GM12878 (cell line): Measurements from ENCODE around the gene SP100. TPM values are rescaled to one million over a fixed set of nuclear protein-coding genes. Genes with fewer than 3 reads are reported as not detected.

Experiments
- ATAC-seq: fragments of 200-7000 bp; cut with Tn5 transposase; 3 replicates; pipeline ENCODE4 v1.9.1; 2020; ENCODE audit warnings: mild to moderate bottlenecking, moderate library complexity
- BruUV-seq: library from RNA; stranded (reverse); fragments of 400-500 nt; replicated peaks from 2 replicates; lab custom pipeline; 2021; lab: Mats Ljungman, UMichigan
- CTCF ChIA-PET: fragments of 300-600 bp; sonication (Branson Sonifier 250); formaldehyde crosslinking; extraction: SDS; loops from one replicate; lab custom pipeline; 2021; ENCODE audit warnings: inconsistent platforms; lab: Yijun Ruan, JAX
- POLR2A ChIA-PET: fragments of 350-600 bp; formaldehyde crosslinking; extraction: SDS; loops from one replicate; lab custom pipeline; 2021; ENCODE audit warnings: inconsistent platforms; lab: Charles Lee
- RAD21 ChIA-PET: fragments of 300-600 bp; sonication (Branson Sonifier 250); formaldehyde crosslinking; loops from one replicate; lab custom pipeline; 2023; ENCODE audit warnings: antibody characterized with exemption; ENCODE audit not compliant: unreplicated experiment; lab: Charles Lee
- SMC1A ChIA-PET: fragments of 300-600 bp; sonication (Branson Sonifier 250); formaldehyde crosslinking; loops from one replicate; lab custom pipeline; 2023; ENCODE audit not compliant: unreplicated experiment, uncharacterized antibody; lab: Charles Lee
- DNase-seq: peaks from one replicate; pipeline ENCODE4 v3.0.0-alpha.2; 2011; ENCODE audit warnings: low read depth, low spot score
- FAIRE-seq: peaks from 3 replicates; lab custom pipeline; 2011; peaks lifted over from hg19 to GRCh38; lab: Jason Lieb, UNC
- H2AFZ ChIP-seq: 2 replicates; pipeline ENCODE4 v1.6.0; 2011; ENCODE audit warnings: low read depth, low read length, control low read depth; ENCODE audit not compliant: control insufficient read depth
- H3K27ac ChIP-seq: 2 replicates; pipeline ENCODE4 v1.5.1; 2011; ENCODE audit warnings: control low read depth; ENCODE audit not compliant: control insufficient read depth, insufficient read depth
- H3K27me3 ChIP-seq, 2 experiments: replicated peaks in 1 of 2; 2 replicates each; pipeline versions ENCODE4 v1.6.0 to v1.6.1; 2011; ENCODE audit warnings: low read length in 1 of 2; ENCODE audit not compliant: control insufficient read depth in 2 of 2, insufficient read depth in 2 of 2
- H3K36me3 ChIP-seq, 2 experiments: 2 replicates each; pipeline ENCODE4 v1.5.1; 2011; ENCODE audit warnings: low read length in 1 of 2; ENCODE audit not compliant: control insufficient read depth in 2 of 2, insufficient read depth in 2 of 2
- H3K4me1 ChIP-seq: 2 replicates; pipeline ENCODE4 v1.6.1; 2011; ENCODE audit warnings: mild to moderate bottlenecking, low read length, moderate library complexity, mixed read lengths; ENCODE audit not compliant: control insufficient read depth, insufficient read depth
- H3K4me2 ChIP-seq: 2 replicates; pipeline ENCODE4 v1.6.0; 2011; ENCODE audit warnings: control low read depth; ENCODE audit not compliant: control insufficient read depth, insufficient read depth
- H3K4me3 ChIP-seq: fragments of 200-600 bp; sonication (generic); 2 replicates; pipeline ENCODE4 v1.5.1; 2016
- H3K79me2 ChIP-seq: 2 replicates; pipeline ENCODE4 v1.6.0; 2011; ENCODE audit warnings: low read length; ENCODE audit not compliant: control insufficient read depth, insufficient read depth
- H3K9ac ChIP-seq: 2 replicates; pipeline ENCODE4 v1.8.0; 2011; ENCODE audit warnings: low read length, control low read depth, mixed read lengths; ENCODE audit not compliant: control insufficient read depth, insufficient read depth
- H3K9me3 ChIP-seq: replicated peaks from 3 replicates; pipeline ENCODE4 v1.5.1; 2011; ENCODE audit warnings: mild to moderate bottlenecking, low read length; ENCODE audit not compliant: control insufficient read depth, insufficient read depth
- H4K20me1 ChIP-seq: 2 replicates; pipeline ENCODE4 v1.6.0; 2011; ENCODE audit not compliant: control insufficient read depth, insufficient read depth
- BMI1 ChIP-seq: fragments of 450-650 bp; IDR thresholded peaks from 2 replicates; pipeline ENCODE4 v1.6.1; 2016; ENCODE audit warnings: mild to moderate bottlenecking, moderate library complexity, borderline replicate concordance
- CBFB ChIP-seq: IDR thresholded peaks from 2 replicates; pipeline ENCODE4 v1.6.1; 2016; ENCODE audit warnings: antibody characterized with exemption, low read depth
- CEBPB ChIP-seq, 2 experiments: fragments of 150-350 bp in 1 of 2; IDR thresholded peaks; 2 replicates each; pipeline ENCODE4 v1.6.1; 2012 to 2014; ENCODE audit warnings: low read depth in 2 of 2, low read length in 2 of 2, borderline replicate concordance in 1 of 2, inconsistent platforms in 1 of 2
- DPF2 ChIP-seq: fragments of 450-650 bp; IDR thresholded peaks from 2 replicates; pipeline ENCODE4 v1.6.1; 2017; ENCODE audit warnings: mild to moderate bottlenecking
- GABPA ChIP-seq: IDR thresholded peaks from 2 replicates; pipeline ENCODE4 v1.6.1; 2014; ENCODE audit warnings: antibody characterized with exemption, low read depth, mild to moderate bottlenecking, inconsistent platforms
- NFIC ChIP-seq: IDR thresholded peaks from 2 replicates; pipeline ENCODE4 v1.6.1; 2012; ENCODE audit warnings: low read depth, mild to moderate bottlenecking, inconsistent platforms, low read length, moderate library complexity
- RUNX3 ChIP-seq: IDR thresholded peaks from 2 replicates; pipeline ENCODE4 v1.6.1; 2012; ENCODE audit warnings: low read length, inconsistent platforms
- ZNF217 ChIP-seq: fragments of 450-650 bp; IDR thresholded peaks from 2 replicates; pipeline ENCODE4 v1.6.1; 2017; ENCODE audit warnings: antibody characterized with exemption, mild to moderate bottlenecking
- ZNF24 ChIP-seq: fragments of 450-650 bp; IDR thresholded peaks from 2 replicates; pipeline ENCODE4 v1.6.1; 2017; ENCODE audit warnings: antibody characterized with exemption, mild to moderate bottlenecking
- WGBS: methylation state at CpG from one replicate; pipeline ENCODE4 v1.1.6; 2016; ENCODE audit warnings: low lambda C conversion rate; ENCODE audit not compliant: insufficient replicate concordance, insufficient coverage; ENCODE audit errors: missing lambda C conversion rate; 5-methylcytosine and 5-hydroxymethylcytosine counted together
- in situ Hi-C: fragments of 300-500 bp; cut with MboI; formaldehyde crosslinking; loops from 9 replicates; pipeline ENCODE4 v1.14.3; 2018; ENCODE audit warnings: mixed read lengths
- intact Hi-C: fragments of 100-400 bp; cut with micrococcal nuclease; formaldehyde crosslinking; loops from one replicate; pipeline ENCODE4 v1.14.2; 2022; ENCODE audit not compliant: unreplicated experiment
- polyA plus RNA-seq, 11 experiments: library from polyadenylated mRNA; depleted of rRNA in 4 of 11; unstranded in 6 of 11; stranded (reverse) in 5 of 11; fragments of >200 nt; fragmentation: Nextera tagmentation in 4 of 11; fragmentation: Illumina TruSeq in 1 of 11; extraction: Ambion mirVana in 4 of 11; extraction: Trizol in 1 of 11; gene quantifications; 1 replicate in 1 of 11; 2 replicates in 10 of 11; pipeline versions ENCODE4 v1.2.1 to v1.2.3, GENCODE V29; 2011 to 2016; ENCODE audit warnings: inconsistent platforms in 2 of 11, missing spikeins in 2 of 11, low read depth in 1 of 11
- total RNA-seq, 4 experiments: library from RNA; depleted of rRNA in 3 of 4; stranded (reverse); fragments of >200 nt in 3 of 4; fragmentation: Illumina TruSeq in 1 of 4; extraction: Trizol in 1 of 4; gene quantifications; 2 replicates each; pipeline versions ENCODE4 v1.2.1 to v1.2.3, GENCODE V29; 2013 to 2021
- TF ChIP-seq, protein P1 (sequence below): IDR thresholded peaks from 2 replicates; pipeline ENCODE4 v1.6.1; 2011; ENCODE audit warnings: mild to moderate bottlenecking, low read depth, low read length, moderate library complexity; ENCODE audit not compliant: insufficient replicate concordance
- TF ChIP-seq, protein P2 (sequence below): fragments of 450-650 bp; IDR thresholded peaks from 2 replicates; pipeline ENCODE4 v1.6.1; 2018; ENCODE audit warnings: mild to moderate bottlenecking, low read depth, moderate library complexity; ENCODE audit not compliant: partially characterized antibody
- TF ChIP-seq, protein P3 (sequence below): IDR thresholded peaks from 2 replicates; pipeline ENCODE4 v1.6.1; 2012; ENCODE audit warnings: improper control_type of control experiment, low read depth, low read length; ENCODE audit not compliant: insufficient replicate concordance
- TF ChIP-seq, protein P4 (sequence below): IDR thresholded peaks from 2 replicates; pipeline ENCODE4 v1.6.1; 2011; ENCODE audit warnings: low read depth, mild to moderate bottlenecking, low read length, moderate library complexity, borderline replicate concordance; ENCODE audit errors: extremely low read depth

Gene SP100
- total and polyA plus RNA-seq, 10 of the 15 experiments (the other 5 are each of a cell fraction or from before 2014, with no cell fraction given) = 109 to 239 (median 180) TPM

DNA sequence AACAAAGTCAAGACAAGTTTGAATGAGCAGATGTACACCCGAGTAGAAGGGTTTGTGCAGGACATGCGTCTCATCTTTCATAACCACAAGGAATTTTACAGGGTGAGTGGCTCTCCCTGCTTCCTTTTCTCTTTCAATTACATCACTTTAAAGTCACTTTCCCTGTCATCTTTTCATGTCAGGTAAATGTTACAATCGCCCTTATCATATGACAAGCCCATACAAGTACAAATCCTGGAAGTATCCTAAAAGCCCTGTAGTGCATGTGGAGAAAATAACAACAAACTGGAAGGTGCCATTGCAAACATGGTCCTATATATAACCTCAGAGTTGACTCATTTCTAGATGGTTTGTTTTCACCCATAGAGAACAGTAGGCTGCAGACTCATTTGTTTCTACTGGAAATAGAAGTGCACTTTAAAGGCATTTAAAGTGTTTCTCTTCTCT, 126.0 kb downstream of the SP100 start:
- in situ Hi-C loops (no loop called here), intact Hi-C loops (loop anchor here (2.0 kb wide), 1 partner anchor 59 kb away; no protein-coding TSS in a partner anchor)
- no TSS peak for BruUV-seq
- H3K4me3 ChIP-seq = peak overlapping the region; percentile 21; the same call in 1 of the 2 replicates
- POLR2A ChIA-PET = interaction anchor here (0.8 kb wide), 1 partner anchor 10 kb away, joined by 3 read pairs; no protein-coding TSS in a partner anchor
- no peaks in the 10 kb centered on the region; the same call in 2 of the 3 replicates for H3K9me3 ChIP-seq
- 0% methylated on average over 3 of the region's 3 CpGs for WGBS
- H3K27me3 ChIP-seq = no peaks in the 10 kb centered on the region
- no peaks in the 10 kb centered on the region for H3K79me2 ChIP-seq
- SMC1A ChIA-PET = interaction anchor here (0.7 to 1.3 kb wide), 4 partner anchors 10 to 164 kb away, joined by 3 to 5 read pairs (median 4); no protein-coding TSS in a partner anchor
- no peaks in the 10 kb centered on the region for H4K20me1 ChIP-seq
- CTCF ChIA-PET = interaction anchor here (0.7 kb wide), 1 partner anchor 317 kb away, joined by 3 read pairs; no protein-coding TSS in a partner anchor
- peak overlapping the region; percentile 83 for H3K4me2 ChIP-seq
- no peak overlapping the region for H2AFZ ChIP-seq
- H3K27ac ChIP-seq = peak overlapping the region; percentile 41; the same call in 1 of the 2 replicates
- DNase-seq = peak; percentile 54
- peaks cover 0 to 6% of the 10 kb centered on the region in 2 experiments; a peak in 2 of 4 replicates for H3K36me3 ChIP-seq
- FAIRE-seq = no peak
- peak; percentile 76 for ATAC-seq
- H3K4me1 ChIP-seq = peaks cover 53% of the 10 kb centered on the region
- RAD21 ChIA-PET = interaction anchor here (1.3 to 1.8 kb wide), 2 partner anchors 10 to 61 kb away, joined by 3 to 5 read pairs; no protein-coding TSS in a partner anchor
- no peak overlapping the region for H3K9ac ChIP-seq
- TF ChIP-seq ZNF24 (0 out of 2 replicates have a peak, but pooled peaks have one; percentile 42), CBFB (peak; percentile 67; the same call in 1 of the 2 replicates), CEBPB (IDR thresholded peaks at IDR 0.05; ENCODE audit: borderline replicate concordance in 1 of 2, low read depth in 2 of 2, low read length in 2 of 2) (peak in 1 of 2 experiments; percentile 61; a peak in 1 of 4 replicates), NFIC (peak; percentile 92), BMI1 (peak; percentile 38; the same call in 1 of the 2 replicates), DPF2 (peak; percentile 69; the same call in 1 of the 2 replicates), GABPA (no peak), ZNF217 (peak; percentile 76; the same call in 1 of the 2 replicates), RUNX3 (peak; percentile 88)
- TF ChIP-seq, protein P1, sequence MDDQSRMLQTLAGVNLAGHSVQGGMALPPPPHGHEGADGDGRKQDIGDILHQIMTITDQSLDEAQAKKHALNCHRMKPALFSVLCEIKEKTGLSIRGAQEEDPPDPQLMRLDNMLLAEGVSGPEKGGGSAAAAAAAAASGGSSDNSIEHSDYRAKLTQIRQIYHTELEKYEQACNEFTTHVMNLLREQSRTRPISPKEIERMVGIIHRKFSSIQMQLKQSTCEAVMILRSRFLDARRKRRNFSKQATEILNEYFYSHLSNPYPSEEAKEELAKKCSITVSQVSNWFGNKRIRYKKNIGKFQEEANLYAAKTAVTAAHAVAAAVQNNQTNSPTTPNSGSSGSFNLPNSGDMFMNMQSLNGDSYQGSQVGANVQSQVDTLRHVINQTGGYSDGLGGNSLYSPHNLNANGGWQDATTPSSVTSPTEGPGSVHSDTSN = no peak
- TF ChIP-seq, protein P2, sequence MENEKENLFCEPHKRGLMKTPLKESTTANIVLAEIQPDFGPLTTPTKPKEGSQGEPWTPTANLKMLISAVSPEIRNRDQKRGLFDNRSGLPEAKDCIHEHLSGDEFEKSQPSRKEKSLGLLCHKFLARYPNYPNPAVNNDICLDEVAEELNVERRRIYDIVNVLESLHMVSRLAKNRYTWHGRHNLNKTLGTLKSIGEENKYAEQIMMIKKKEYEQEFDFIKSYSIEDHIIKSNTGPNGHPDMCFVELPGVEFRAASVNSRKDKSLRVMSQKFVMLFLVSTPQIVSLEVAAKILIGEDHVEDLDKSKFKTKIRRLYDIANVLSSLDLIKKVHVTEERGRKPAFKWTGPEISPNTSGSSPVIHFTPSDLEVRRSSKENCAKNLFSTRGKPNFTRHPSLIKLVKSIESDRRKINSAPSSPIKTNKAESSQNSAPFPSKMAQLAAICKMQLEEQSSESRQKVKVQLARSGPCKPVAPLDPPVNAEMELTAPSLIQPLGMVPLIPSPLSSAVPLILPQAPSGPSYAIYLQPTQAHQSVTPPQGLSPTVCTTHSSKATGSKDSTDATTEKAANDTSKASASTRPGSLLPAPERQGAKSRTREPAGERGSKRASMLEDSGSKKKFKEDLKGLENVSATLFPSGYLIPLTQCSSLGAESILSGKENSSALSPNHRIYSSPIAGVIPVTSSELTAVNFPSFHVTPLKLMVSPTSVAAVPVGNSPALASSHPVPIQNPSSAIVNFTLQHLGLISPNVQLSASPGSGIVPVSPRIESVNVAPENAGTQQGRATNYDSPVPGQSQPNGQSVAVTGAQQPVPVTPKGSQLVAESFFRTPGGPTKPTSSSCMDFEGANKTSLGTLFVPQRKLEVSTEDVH = no peak
- TF ChIP-seq, protein P3, sequence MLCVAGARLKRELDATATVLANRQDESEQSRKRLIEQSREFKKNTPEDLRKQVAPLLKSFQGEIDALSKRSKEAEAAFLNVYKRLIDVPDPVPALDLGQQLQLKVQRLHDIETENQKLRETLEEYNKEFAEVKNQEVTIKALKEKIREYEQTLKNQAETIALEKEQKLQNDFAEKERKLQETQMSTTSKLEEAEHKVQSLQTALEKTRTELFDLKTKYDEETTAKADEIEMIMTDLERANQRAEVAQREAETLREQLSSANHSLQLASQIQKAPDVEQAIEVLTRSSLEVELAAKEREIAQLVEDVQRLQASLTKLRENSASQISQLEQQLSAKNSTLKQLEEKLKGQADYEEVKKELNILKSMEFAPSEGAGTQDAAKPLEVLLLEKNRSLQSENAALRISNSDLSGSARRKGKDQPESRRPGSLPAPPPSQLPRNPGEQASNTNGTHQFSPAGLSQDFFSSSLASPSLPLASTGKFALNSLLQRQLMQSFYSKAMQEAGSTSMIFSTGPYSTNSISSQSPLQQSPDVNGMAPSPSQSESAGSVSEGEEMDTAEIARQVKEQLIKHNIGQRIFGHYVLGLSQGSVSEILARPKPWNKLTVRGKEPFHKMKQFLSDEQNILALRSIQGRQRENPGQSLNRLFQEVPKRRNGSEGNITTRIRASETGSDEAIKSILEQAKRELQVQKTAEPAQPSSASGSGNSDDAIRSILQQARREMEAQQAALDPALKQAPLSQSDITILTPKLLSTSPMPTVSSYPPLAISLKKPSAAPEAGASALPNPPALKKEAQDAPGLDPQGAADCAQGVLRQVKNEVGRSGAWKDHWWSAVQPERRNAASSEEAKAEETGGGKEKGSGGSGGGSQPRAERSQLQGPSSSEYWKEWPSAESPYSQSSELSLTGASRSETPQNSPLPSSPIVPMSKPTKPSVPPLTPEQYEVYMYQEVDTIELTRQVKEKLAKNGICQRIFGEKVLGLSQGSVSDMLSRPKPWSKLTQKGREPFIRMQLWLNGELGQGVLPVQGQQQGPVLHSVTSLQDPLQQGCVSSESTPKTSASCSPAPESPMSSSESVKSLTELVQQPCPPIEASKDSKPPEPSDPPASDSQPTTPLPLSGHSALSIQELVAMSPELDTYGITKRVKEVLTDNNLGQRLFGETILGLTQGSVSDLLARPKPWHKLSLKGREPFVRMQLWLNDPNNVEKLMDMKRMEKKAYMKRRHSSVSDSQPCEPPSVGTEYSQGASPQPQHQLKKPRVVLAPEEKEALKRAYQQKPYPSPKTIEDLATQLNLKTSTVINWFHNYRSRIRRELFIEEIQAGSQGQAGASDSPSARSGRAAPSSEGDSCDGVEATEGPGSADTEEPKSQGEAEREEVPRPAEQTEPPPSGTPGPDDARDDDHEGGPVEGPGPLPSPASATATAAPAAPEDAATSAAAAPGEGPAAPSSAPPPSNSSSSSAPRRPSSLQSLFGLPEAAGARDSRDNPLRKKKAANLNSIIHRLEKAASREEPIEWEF = peak; percentile 10
- TF ChIP-seq, protein P4, sequence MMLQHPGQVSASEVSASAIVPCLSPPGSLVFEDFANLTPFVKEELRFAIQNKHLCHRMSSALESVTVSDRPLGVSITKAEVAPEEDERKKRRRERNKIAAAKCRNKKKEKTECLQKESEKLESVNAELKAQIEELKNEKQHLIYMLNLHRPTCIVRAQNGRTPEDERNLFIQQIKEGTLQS = no peak
